Endothelial cell (in vitro differentiated cells): ENCODE results near the gene LIN7B. TPM values are rescaled to one million over a fixed set of nuclear protein-coding genes. Genes with fewer than 3 reads are reported as not detected.

Experiments
- DNase-seq: peaks from one replicate; pipeline ENCODE4 v3.0.0; 2021; ENCODE audit warnings: low spot score
- H3K27ac Mint-ChIP-seq: one replicate; pipeline ENCODE4 v1.8.0; 2021; ENCODE audit warnings: mixed read lengths, inconsistent platforms; ENCODE audit not compliant: unreplicated experiment
- H3K27me3 Mint-ChIP-seq: one replicate; pipeline ENCODE4 v1.8.0; 2021; ENCODE audit warnings: mild to moderate bottlenecking, moderate library complexity, mixed read lengths, inconsistent platforms; ENCODE audit not compliant: unreplicated experiment
- H3K36me3 Mint-ChIP-seq: one replicate; pipeline ENCODE4 v1.8.0; 2021; ENCODE audit warnings: mild to moderate bottlenecking, low read depth, mixed read lengths, inconsistent platforms; ENCODE audit not compliant: unreplicated experiment
- H3K4me1 Mint-ChIP-seq: one replicate; pipeline ENCODE4 v1.8.0; 2021; ENCODE audit warnings: mild to moderate bottlenecking, mixed read lengths, inconsistent platforms; ENCODE audit not compliant: unreplicated experiment
- H3K4me3 Mint-ChIP-seq: one replicate; pipeline ENCODE4 v1.8.0; 2021; ENCODE audit warnings: mild to moderate bottlenecking, mixed read lengths, inconsistent platforms; ENCODE audit not compliant: unreplicated experiment
- H3K9me3 Mint-ChIP-seq: one replicate; pipeline ENCODE4 v1.8.0; 2021; ENCODE audit warnings: mixed read lengths, inconsistent platforms; ENCODE audit not compliant: unreplicated experiment
- total RNA-seq: library from RNA; stranded (reverse); fragmentation: NEBNext Ultra II Directional; extraction: Animal tissue kit (Norgen Biotek cat#: 25700); gene quantifications from one replicate; pipeline ENCODE4 v1.2.1, GENCODE V29; 2021; ENCODE audit not compliant: unreplicated experiment
- TF ChIP-seq, protein P1 (sequence below): fragments of 200-600 bp; sonication (generic); IDR thresholded peaks from one replicate; pipeline ENCODE4 v1.5.0; 2021; ENCODE audit warnings: antibody characterized with exemption; ENCODE audit not compliant: unreplicated experiment

LIN7B gene
- total RNA-seq, 1 donor from 2014 or later: 5.8 TPM

DNA sequence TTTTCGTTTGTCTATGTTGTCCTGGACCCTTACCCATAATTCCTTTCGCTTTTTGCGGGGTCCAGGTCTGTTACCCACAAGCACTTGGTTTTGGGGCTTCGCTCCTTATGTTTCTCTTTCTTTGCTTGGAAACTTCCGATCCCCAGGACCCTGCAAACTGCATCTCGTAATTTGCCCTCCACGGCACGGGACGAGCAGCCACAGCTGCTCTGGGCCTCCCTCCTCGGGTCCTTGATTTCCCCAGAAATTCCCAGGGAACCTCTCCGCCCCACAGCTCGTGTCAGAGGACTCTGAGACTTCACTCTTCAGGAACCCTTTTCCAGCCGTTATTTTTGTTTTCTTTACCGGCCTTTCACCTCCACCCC, 28.3 kb upstream of the LIN7B start:
- TF ChIP-seq, protein P1, sequence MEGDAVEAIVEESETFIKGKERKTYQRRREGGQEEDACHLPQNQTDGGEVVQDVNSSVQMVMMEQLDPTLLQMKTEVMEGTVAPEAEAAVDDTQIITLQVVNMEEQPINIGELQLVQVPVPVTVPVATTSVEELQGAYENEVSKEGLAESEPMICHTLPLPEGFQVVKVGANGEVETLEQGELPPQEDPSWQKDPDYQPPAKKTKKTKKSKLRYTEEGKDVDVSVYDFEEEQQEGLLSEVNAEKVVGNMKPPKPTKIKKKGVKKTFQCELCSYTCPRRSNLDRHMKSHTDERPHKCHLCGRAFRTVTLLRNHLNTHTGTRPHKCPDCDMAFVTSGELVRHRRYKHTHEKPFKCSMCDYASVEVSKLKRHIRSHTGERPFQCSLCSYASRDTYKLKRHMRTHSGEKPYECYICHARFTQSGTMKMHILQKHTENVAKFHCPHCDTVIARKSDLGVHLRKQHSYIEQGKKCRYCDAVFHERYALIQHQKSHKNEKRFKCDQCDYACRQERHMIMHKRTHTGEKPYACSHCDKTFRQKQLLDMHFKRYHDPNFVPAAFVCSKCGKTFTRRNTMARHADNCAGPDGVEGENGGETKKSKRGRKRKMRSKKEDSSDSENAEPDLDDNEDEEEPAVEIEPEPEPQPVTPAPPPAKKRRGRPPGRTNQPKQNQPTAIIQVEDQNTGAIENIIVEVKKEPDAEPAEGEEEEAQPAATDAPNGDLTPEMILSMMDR: no peak
- Mint-ChIP-seq H3K27ac (peak overlapping the region; percentile 89), H3K4me3 (peak overlapping the region; percentile 100), H3K27me3 (peaks cover 11% of the 10 kb centered on the region), H3K9me3 (no peaks in the 10 kb centered on the region), H3K36me3 (peaks cover 33% of the 10 kb centered on the region), H3K4me1 (peaks cover 23% of the 10 kb centered on the region)
- DNase-seq: no peak

DNA sequence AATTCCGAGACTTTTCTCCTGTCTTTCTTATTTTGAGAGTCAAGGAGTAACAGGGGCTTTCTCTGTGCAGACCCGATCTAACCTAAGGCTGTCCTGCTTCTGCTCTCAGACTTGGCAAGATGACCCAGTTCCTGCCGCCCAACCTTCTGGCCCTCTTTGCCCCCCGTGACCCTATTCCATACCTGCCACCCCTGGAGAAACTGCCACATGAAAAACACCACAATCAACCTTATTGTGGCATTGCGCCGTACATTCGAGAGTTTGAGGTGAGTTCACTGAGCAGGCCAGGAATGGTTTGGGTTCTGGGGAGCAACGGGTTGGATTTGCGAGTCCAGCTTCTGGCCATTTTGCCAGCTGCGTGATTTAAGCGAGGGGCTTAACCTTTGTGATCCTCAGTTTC, 27.9 kb upstream of the LIN7B start:
- TF ChIP-seq, protein P1: no peak
- H3K4me3 Mint-ChIP-seq: peak overlapping the region; percentile 100
- peaks cover 12% of the 10 kb centered on the region for H3K27me3 Mint-ChIP-seq
- peaks cover 35% of the 10 kb centered on the region for H3K36me3 Mint-ChIP-seq
- H3K9me3 Mint-ChIP-seq: no peaks in the 10 kb centered on the region
- peak overlapping the region; percentile 89 for H3K27ac Mint-ChIP-seq
- H3K4me1 Mint-ChIP-seq: peaks cover 23% of the 10 kb centered on the region
- DNase-seq: no peak

DNA sequence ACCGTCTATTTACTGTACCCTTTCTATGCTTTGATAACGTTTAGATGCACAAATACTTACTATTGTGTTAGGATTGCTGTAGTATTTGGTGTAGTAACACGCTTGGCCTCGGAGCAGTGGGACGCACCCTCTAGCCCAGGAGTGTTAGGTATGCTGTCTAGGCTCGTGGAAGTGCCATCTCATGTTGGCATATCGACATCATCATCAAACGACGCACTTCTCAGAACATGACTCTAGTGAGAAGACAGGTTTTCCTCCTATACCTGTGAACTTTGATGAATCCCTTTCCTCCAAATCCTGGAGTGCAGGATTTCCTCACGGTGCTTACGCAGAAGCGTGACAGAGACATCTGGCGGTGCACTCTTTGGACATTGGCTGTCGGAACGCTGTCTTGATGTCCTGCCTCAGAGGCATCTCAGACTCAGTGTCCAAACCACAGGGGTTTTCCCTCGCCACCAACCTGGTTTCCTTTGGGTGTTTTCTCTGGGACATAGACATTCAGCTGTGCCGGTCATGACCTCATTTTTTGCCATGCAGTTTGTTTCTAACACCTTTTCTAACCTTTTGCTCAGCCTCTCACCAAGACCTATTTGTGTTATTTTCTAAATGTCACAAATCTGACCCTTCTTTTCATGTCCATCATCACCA, 22.7 kb upstream of the LIN7B start:
- H3K9me3 Mint-ChIP-seq: no peaks in the 10 kb centered on the region
- TF ChIP-seq, protein P1: no peak
- H3K4me1 Mint-ChIP-seq: peaks cover 10% of the 10 kb centered on the region
- H3K27ac Mint-ChIP-seq: peak overlapping the region; percentile 48
- no peak for DNase-seq
- H3K36me3 Mint-ChIP-seq: peaks cover 37% of the 10 kb centered on the region
- peak overlapping the region; percentile 60 for H3K4me3 Mint-ChIP-seq
- H3K27me3 Mint-ChIP-seq: peaks cover 9% of the 10 kb centered on the region

DNA sequence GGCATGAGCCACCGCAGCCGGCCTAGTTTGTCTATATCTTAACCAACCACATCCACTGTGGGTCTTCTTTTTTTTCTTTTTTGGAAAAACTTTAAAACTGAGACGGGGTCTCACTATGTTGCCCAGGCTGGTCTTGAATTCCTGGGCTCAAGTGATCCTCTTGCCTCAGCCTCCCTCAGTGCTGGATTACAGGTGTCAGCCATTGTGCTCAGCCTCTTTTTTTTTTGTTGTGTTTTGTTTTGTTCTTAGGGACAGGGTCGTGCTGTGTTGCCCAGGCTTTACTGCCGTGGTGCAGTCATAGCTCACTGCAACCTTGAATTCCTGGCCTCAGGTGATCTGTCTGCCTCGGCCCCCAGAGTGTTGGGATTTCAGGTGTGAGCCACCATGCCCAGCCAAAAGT, 21.5 kb upstream of the LIN7B start:
- Mint-ChIP-seq H3K4me3 (no peak overlapping the region), H3K9me3 (no peaks in the 10 kb centered on the region), H3K27ac (no peak overlapping the region), H3K36me3 (peaks cover 35% of the 10 kb centered on the region), H3K27me3 (peaks cover 9% of the 10 kb centered on the region), H3K4me1 (peaks cover 12% of the 10 kb centered on the region)
- TF ChIP-seq, protein P1: no peak
- no peak for DNase-seq
